A549 (cell line): ENCODE data around the gene TYW1B. TPM values are rescaled to one million over a fixed set of nuclear protein-coding genes. Genes with fewer than 3 reads are reported as not detected.
A peak's percentile ranks its signal among the peaks of the same experiment; 100 is the strongest.
"Not testable (repeated sequence)": the region's sequence is repeated elsewhere in the genome, so short reads cannot be mapped to it uniquely, and the experiment has no call there.

Experiments used
- ATAC-seq, 2 experiments: fragments of 200-7000 bp in 1 of 2; fragments of >200 bp in 1 of 2; cut with Nextera tagmentation in 1 of 2; cut with Tn5 transposase in 1 of 2; 3 replicates each; pipeline versions ENCODE4 v1.8.0 to v1.9.1; 2018 to 2020; ENCODE audit warnings: mild to moderate bottlenecking in 1 of 2, moderate library complexity in 1 of 2
- CTCF ChIA-PET: fragments of 300-600 bp; sonication (Branson Sonifier 250); formaldehyde crosslinking; extraction: SDS; loops from one replicate; lab custom pipeline; 2021; ENCODE audit warnings: antibody characterized with exemption, inconsistent platforms; lab: Yijun Ruan, JAX
- POLR2A ChIA-PET: fragments of 350-600 bp; formaldehyde crosslinking; extraction: SDS; loops from one replicate; lab custom pipeline; 2021; ENCODE audit warnings: antibody characterized with exemption, inconsistent platforms; lab: Yijun Ruan, JAX
- DNase-seq, 2 experiments: peaks; one replicate each; pipeline versions ENCODE4 v3.0.0 to v3.0.0-alpha.2; 2011 to 2016; ENCODE audit warnings: low read depth in 1 of 2, low spot score in 1 of 2
- FAIRE-seq: peaks from 2 replicates; lab custom pipeline; 2011; peaks lifted over from hg19 to GRCh38; lab: Jason Lieb, UNC
- H3K27ac ChIP-seq, 2 experiments: fragments of >200 bp; sonication (Bioruptor Twin); formaldehyde crosslinking; 3 replicates each; pipeline ENCODE4 v1.5.1; 2016 to 2017
- H3K4me1 ChIP-seq: fragments of >200 bp; sonication (Bioruptor Twin); formaldehyde crosslinking; 3 replicates; pipeline ENCODE4 v1.6.1; 2016
- H3K4me2 ChIP-seq: fragments of >200 bp; sonication (Bioruptor Twin); formaldehyde crosslinking; 3 replicates; pipeline ENCODE4 v1.6.1; 2016
- H3K4me3 ChIP-seq: fragments of >200 bp; sonication (Bioruptor Twin); formaldehyde crosslinking; 3 replicates; pipeline ENCODE4 v1.5.1; 2016
- H3K9me3 ChIP-seq: fragments of >200 bp; sonication (Bioruptor Twin); formaldehyde crosslinking; 3 replicates; pipeline ENCODE4 v1.6.1; 2016
- ATOH8 ChIP-seq: fragments of 250-450 bp; sonication (Bioruptor Pico); IDR thresholded peaks from 2 replicates; pipeline ENCODE4 v1.5.0; 2020; ENCODE audit warnings: low read depth, mild to moderate bottlenecking, moderate library complexity
- BHLHE40 ChIP-seq: IDR thresholded peaks from 2 replicates; pipeline ENCODE4 v1.6.1; 2012; ENCODE audit warnings: low read depth, low read length, inconsistent platforms
- CHD2 ChIP-seq: fragments of 150-350 bp; IDR thresholded peaks from 2 replicates; pipeline ENCODE4 v1.6.1; 2014; ENCODE audit warnings: low read length; ENCODE audit not compliant: partially characterized antibody
- E2F6 ChIP-seq: IDR thresholded peaks from 2 replicates; pipeline ENCODE4 v1.6.1; 2012; ENCODE audit warnings: low read depth, borderline replicate concordance
- GATA3 ChIP-seq: IDR thresholded peaks from 2 replicates; pipeline ENCODE4 v1.6.1; 2012; ENCODE audit warnings: borderline replicate concordance
- HDAC2 ChIP-seq: fragments of 200-600 bp; sonication (generic); IDR thresholded peaks from 2 replicates; pipeline ENCODE4 v1.6.1; 2016
- HEYL ChIP-seq: fragments of 250-450 bp; sonication (Bioruptor Pico); IDR thresholded peaks from 2 replicates; pipeline ENCODE4 v1.8.0; 2021; ENCODE audit warnings: mild to moderate bottlenecking, moderate library complexity
- KDM5A ChIP-seq: fragments of 200-600 bp; sonication (generic); IDR thresholded peaks from 2 replicates; pipeline ENCODE4 v1.6.1; 2016; ENCODE audit warnings: antibody characterized with exemption, mild to moderate bottlenecking
- MAZ ChIP-seq: fragments of 150-350 bp; IDR thresholded peaks from 2 replicates; pipeline ENCODE4 v1.6.1; 2014; ENCODE audit warnings: antibody characterized with exemption, low read depth, low read length, borderline replicate concordance
- MYC ChIP-seq: IDR thresholded peaks from 2 replicates; pipeline ENCODE4 v1.6.1; 2012; ENCODE audit warnings: mild to moderate bottlenecking, inconsistent platforms, low read length, improper control_type of control experiment, borderline replicate concordance
- PHF8 ChIP-seq: fragments of 200-600 bp; sonication (generic); IDR thresholded peaks from 2 replicates; pipeline ENCODE4 v1.6.1; 2016; ENCODE audit warnings: low read depth, mild to moderate bottlenecking, antibody characterized with exemption, moderate library complexity, borderline replicate concordance
- RCOR1 ChIP-seq: fragments of 150-350 bp; IDR thresholded peaks from 2 replicates; pipeline ENCODE4 v1.6.1; 2014; ENCODE audit warnings: antibody characterized with exemption, low read length, low read depth
- RNF2 ChIP-seq: fragments of 200-600 bp; sonication (generic); IDR thresholded peaks from 2 replicates; pipeline ENCODE4 v1.6.1; 2016; ENCODE audit warnings: low read depth, mild to moderate bottlenecking, antibody characterized with exemption, moderate library complexity, borderline replicate concordance
- ZNF302 ChIP-seq: fragments of 250-450 bp; sonication (Bioruptor Pico); IDR thresholded peaks from 2 replicates; pipeline ENCODE4 v1.9.0; 2021; ENCODE audit warnings: inconsistent platforms, mild to moderate bottlenecking, moderate library complexity
- ZSCAN20 ChIP-seq: fragments of 250-450 bp; sonication (Bioruptor Pico); IDR thresholded peaks from 2 replicates; pipeline ENCODE4 v1.8.0; 2022; ENCODE audit warnings: mild to moderate bottlenecking, moderate library complexity
- WGBS: methylation state at CpG from one replicate; pipeline ENCODE4 v1.1.6; 2017; ENCODE audit errors: missing lambda C conversion rate; 5-methylcytosine and 5-hydroxymethylcytosine counted together
- polyA plus RNA-seq, 4 experiments: library from polyadenylated mRNA; depleted of rRNA in 3 of 4; stranded (reverse); fragments of >200 nt; fragmentation: RNase III in 1 of 4; extraction: RNeasy Plus Mini Kit Qiagen cat#74134 plus additional on column Dnase treatment in 1 of 4; gene quantifications; 2 replicates in 3 of 4; 3 replicates in 1 of 4; pipeline ENCODE4 v1.2.3, GENCODE V29; 2011 to 2017

Gene TYW1B
- polyA plus RNA-seq, 2 of the 4 experiments (the other 2 are of a cell fraction) = 2.7 to 4.6 TPM

GRCh38 chr7:72689344-72689743 lies 138.7 kb downstream of the TYW1B start:
- DNase-seq, FAIRE-seq, H3K9me3 ChIP-seq, ATAC-seq, POLR2A ChIA-PET, H3K4me1 ChIP-seq, H3K4me2 ChIP-seq, CTCF ChIA-PET, H3K4me3 ChIP-seq, H3K27ac ChIP-seq: not testable (repeated sequence)
- 68% methylated on average over 1 of the region's 1 CpG for WGBS

- H3K4me2 ChIP-seq, CTCF ChIA-PET, DNase-seq, POLR2A ChIA-PET, H3K9me3 ChIP-seq, H3K4me3 ChIP-seq, FAIRE-seq, ATAC-seq, H3K27ac ChIP-seq: not testable (repeated sequence)
- peaks cover 26% of the 10 kb centered on the region for H3K4me1 ChIP-seq
- 83% methylated on average over 4 of the region's 4 CpGs for whole genome bisulfite sequencing
These were observed 146.8 kb downstream of the TYW1B start for GRCh38 chr7:72681211-72681610.

GRCh38 chr7:72676880-72677279 lies 151.1 kb downstream of the TYW1B start:
- DNase-seq, H3K4me3 ChIP-seq, CTCF ChIA-PET, ATAC-seq, FAIRE-seq, H3K4me2 ChIP-seq, H3K9me3 ChIP-seq, POLR2A ChIA-PET, H3K4me1 ChIP-seq, H3K27ac ChIP-seq: not testable (repeated sequence)
- WGBS = 81% methylated on average over 6 of the region's 6 CpGs

- H3K4me1 ChIP-seq, H3K4me2 ChIP-seq, H3K9me3 ChIP-seq, FAIRE-seq, H3K27ac ChIP-seq, DNase-seq, H3K4me3 ChIP-seq, POLR2A ChIA-PET, ATAC-seq, CTCF ChIA-PET: not testable (repeated sequence)
- 47% methylated on average over 5 of the region's 5 CpGs for WGBS
These were observed 151.8 kb downstream of the TYW1B start for GRCh38 chr7:72676086-72676690.

GRCh38 chr7:72675686-72676085 lies 152.3 kb downstream of the TYW1B start:
- H3K9me3 ChIP-seq, H3K4me2 ChIP-seq, H3K4me3 ChIP-seq, DNase-seq, ATAC-seq, POLR2A ChIA-PET, FAIRE-seq, H3K27ac ChIP-seq, H3K4me1 ChIP-seq, CTCF ChIA-PET: not testable (repeated sequence)
- 72% methylated on average over 2 of the region's 2 CpGs for WGBS

GRCh38 chr7:72674394-72674793 lies 153.6 kb downstream of the TYW1B start:
- no peak for TF ChIP-seq ATOH8 (CRISPR knock-in tag)
- TF ChIP-seq CHD2 = no peak
- no peak for TF ChIP-seq RNF2
- TF ChIP-seq RCOR1 = no peak
- no peak for TF ChIP-seq HDAC2
- no peak for TF ChIP-seq MAZ
- no peak for TF ChIP-seq ZSCAN20
- no peak for TF ChIP-seq E2F6
- TF ChIP-seq PHF8 = no peak
- no peak for TF ChIP-seq BHLHE40
- no peak for TF ChIP-seq KDM5A
- TF ChIP-seq GATA3 = no peak
- TF ChIP-seq ZNF302 (CRISPR knock-in tag) = no peak
- TF ChIP-seq MYC = no peak
- TF ChIP-seq HEYL (CRISPR knock-in tag) = no peak
- TF ChIP-seq, all 56 proteins: peak for 0
- ChIA-PET POLR2A (no interaction called here), CTCF (no interaction called here)
- no peak overlapping the region for H3K4me3 ChIP-seq
- no peak for DNase-seq
- H3K4me1 ChIP-seq = no peaks in the 10 kb centered on the region
- H3K4me2 ChIP-seq = no peak overlapping the region
- H3K27ac ChIP-seq = no peak overlapping the region
- no peak for ATAC-seq
- no peaks in the 10 kb centered on the region for H3K9me3 ChIP-seq
- WGBS = 64% methylated on average over 3 of the region's 3 CpGs
- FAIRE-seq = no peak

- POLR2A ChIA-PET, DNase-seq, H3K4me1 ChIP-seq, CTCF ChIA-PET, H3K4me2 ChIP-seq, H3K9me3 ChIP-seq, ATAC-seq, H3K27ac ChIP-seq, H3K4me3 ChIP-seq: not testable (repeated sequence)
- 34% methylated on average over 3 of the region's 3 CpGs for WGBS
- peak; percentile 7 for FAIRE-seq
These were observed 157.2 kb downstream of the TYW1B start for GRCh38 chr7:72670850-72671249.

GRCh38 chr7:72668435-72668834 lies 159.6 kb downstream of the TYW1B start:
- POLR2A ChIA-PET, CTCF ChIA-PET, H3K4me3 ChIP-seq, ATAC-seq, H3K27ac ChIP-seq, DNase-seq, H3K9me3 ChIP-seq, H3K4me2 ChIP-seq, H3K4me1 ChIP-seq: not testable (repeated sequence)
- WGBS = 77% methylated on average over 7 of the region's 7 CpGs
- peak; percentile 13 for FAIRE-seq
